ENCODE results near the gene KIF26B. TPM values are rescaled to one million over a fixed set of nuclear protein-coding genes. Genes with fewer than 3 reads are reported as not detected.
"Not testable (repeated sequence)": the region's sequence is repeated elsewhere in the genome, so short reads cannot be mapped to it uniquely, and the experiment has no call there.

Gene KIF26B
- total RNA-seq, 2 donors from 2014 or later, result 0.78 to 4.6 TPM

- no peak for ATAC-seq
- Histone ChIP-seq H3K9me3 (no peaks in the 10 kb centered on the region), H3K4me3 (no peak overlapping the region), H3K27me3 (no peaks in the 10 kb centered on the region), H3K36me3 (replicated peaks in 1 of 2; ENCODE audit: insufficient read depth in 1 of 2, low read depth in 2 of 2) (no peaks in the 10 kb centered on the region), H3K27ac (no peak overlapping the region), H3K4me1 (no peaks in the 10 kb centered on the region)
- 32 to 44% methylated on average over 2 of the region's 2 CpGs for WGBS, 2 donors
- intact Hi-C loops (cut with DNase I), result no loop called here
- TF ChIP-seq POLR2A (IDR thresholded peaks at IDR 0.05), result no peak
- no peak for TF ChIP-seq CTCF (IDR thresholded peaks at IDR 0.05)
- DNase-seq, result no peak
These were observed 241.8 kb downstream of the KIF26B start for GRCh38 chr1:245396615-245397014.

- H3K27ac ChIP-seq, result no peak overlapping the region
- intact Hi-C loops (cut with DNase I), result no loop called here
- no peak for TF ChIP-seq CTCF (IDR thresholded peaks at IDR 0.05)
- no peak for TF ChIP-seq POLR2A (IDR thresholded peaks at IDR 0.05)
- H3K4me3 ChIP-seq, result no peak overlapping the region
- no peaks in the 10 kb centered on the region for H3K9me3 ChIP-seq
- H3K27me3 ChIP-seq, result no peaks in the 10 kb centered on the region
- ATAC-seq (no peak), DNase-seq (no peak)
- 51 to 57% methylated on average over 3 of the region's 3 CpGs for WGBS, 2 donors
- no peaks in the 10 kb centered on the region for H3K4me1 ChIP-seq
- H3K36me3 ChIP-seq (replicated peaks in 1 of 2; ENCODE audit: insufficient read depth in 1 of 2, low read depth in 2 of 2), result no peaks in the 10 kb centered on the region
These were observed 243.0 kb downstream of the KIF26B start for GRCh38 chr1:245397771-245398170.

GRCh38 chr1:245398180-245398579 lies 243.4 kb downstream of the KIF26B start:
- ATAC-seq (no peak), DNase-seq (no peak)
- H3K4me1 ChIP-seq, result no peaks in the 10 kb centered on the region
- no peak for TF ChIP-seq POLR2A (IDR thresholded peaks at IDR 0.05)
- TF ChIP-seq CTCF (IDR thresholded peaks at IDR 0.05), result no peak
- H3K27me3 ChIP-seq, result no peaks in the 10 kb centered on the region
- H3K9me3 ChIP-seq, result no peaks in the 10 kb centered on the region
- no peak overlapping the region for H3K27ac ChIP-seq
- 19 to 39% methylated on average over 5 of the region's 5 CpGs for WGBS, 2 donors
- no peak overlapping the region for H3K4me3 ChIP-seq
- H3K36me3 ChIP-seq (replicated peaks in 1 of 2; ENCODE audit: insufficient read depth in 1 of 2, low read depth in 2 of 2), result no peaks in the 10 kb centered on the region
- intact Hi-C loops (cut with DNase I), result no loop called here

- ATAC-seq, result no peak
- no peak for TF ChIP-seq CTCF (IDR thresholded peaks at IDR 0.05)
- no peak for TF ChIP-seq POLR2A (IDR thresholded peaks at IDR 0.05)
- Histone ChIP-seq H3K4me3 (no peak overlapping the region), H3K9me3 (no peaks in the 10 kb centered on the region), H3K36me3 (replicated peaks in 1 of 2; ENCODE audit: insufficient read depth in 1 of 2, low read depth in 2 of 2) (no peaks in the 10 kb centered on the region), H3K27me3 (no peaks in the 10 kb centered on the region), H3K27ac (no peak overlapping the region), H3K4me1 (no peaks in the 10 kb centered on the region)
- 53 to 54% methylated on average over 7 of the region's 7 CpGs for WGBS, 2 donors
- intact Hi-C loops (cut with DNase I), result no loop called here
- no peak for DNase-seq
These were observed 247.2 kb downstream of the KIF26B start for GRCh38 chr1:245401881-245402587.

GRCh38 chr1:245402998-245403397 lies 248.2 kb downstream of the KIF26B start:
- H3K4me3 ChIP-seq; H3K27me3 ChIP-seq; ATAC-seq; H3K27ac ChIP-seq; H3K36me3 ChIP-seq (replicated peaks in 1 of 2; ENCODE audit: insufficient read depth in 1 of 2, low read depth in 2 of 2); DNase-seq; H3K9me3 ChIP-seq; intact Hi-C loops (cut with DNase I); H3K4me1 ChIP-seq: not testable (repeated sequence)
- 69 to 80% methylated on average over 4 of the region's 4 CpGs for WGBS, 2 donors

All from body of pancreas (tissue), 4 donors.